GM18520 (cell line): ENCODE results near the gene PDZD4.

Experiments used
- ATAC-seq: cut with Tn5 transposase; IDR thresholded peaks from one replicate; pipeline ENCODE4 v1.9.1; 2021; ENCODE audit not compliant: unreplicated experiment

Gene PDZD4

GRCh38 chrX:153773218-153773611 is 57.1 kb downstream of the PDZD4 start:
- ATAC-seq, result no peak

- ATAC-seq, result no peak
These were observed 57.8 kb downstream of the PDZD4 start for GRCh38 chrX:153772316-153773217.

- no peak for ATAC-seq
These were observed 58.7 kb downstream of the PDZD4 start for GRCh38 chrX:153771415-153772315.

- no peak for ATAC-seq
These were observed 59.5 kb downstream of the PDZD4 start for GRCh38 chrX:153770601-153771414.

GRCh38 chrX:153769865-153770600 is 60.3 kb downstream of the PDZD4 start:
- ATAC-seq, result no peak

- ATAC-seq, result no peak
These were observed 61.0 kb downstream of the PDZD4 start for GRCh38 chrX:153769158-153769864.

DNA sequence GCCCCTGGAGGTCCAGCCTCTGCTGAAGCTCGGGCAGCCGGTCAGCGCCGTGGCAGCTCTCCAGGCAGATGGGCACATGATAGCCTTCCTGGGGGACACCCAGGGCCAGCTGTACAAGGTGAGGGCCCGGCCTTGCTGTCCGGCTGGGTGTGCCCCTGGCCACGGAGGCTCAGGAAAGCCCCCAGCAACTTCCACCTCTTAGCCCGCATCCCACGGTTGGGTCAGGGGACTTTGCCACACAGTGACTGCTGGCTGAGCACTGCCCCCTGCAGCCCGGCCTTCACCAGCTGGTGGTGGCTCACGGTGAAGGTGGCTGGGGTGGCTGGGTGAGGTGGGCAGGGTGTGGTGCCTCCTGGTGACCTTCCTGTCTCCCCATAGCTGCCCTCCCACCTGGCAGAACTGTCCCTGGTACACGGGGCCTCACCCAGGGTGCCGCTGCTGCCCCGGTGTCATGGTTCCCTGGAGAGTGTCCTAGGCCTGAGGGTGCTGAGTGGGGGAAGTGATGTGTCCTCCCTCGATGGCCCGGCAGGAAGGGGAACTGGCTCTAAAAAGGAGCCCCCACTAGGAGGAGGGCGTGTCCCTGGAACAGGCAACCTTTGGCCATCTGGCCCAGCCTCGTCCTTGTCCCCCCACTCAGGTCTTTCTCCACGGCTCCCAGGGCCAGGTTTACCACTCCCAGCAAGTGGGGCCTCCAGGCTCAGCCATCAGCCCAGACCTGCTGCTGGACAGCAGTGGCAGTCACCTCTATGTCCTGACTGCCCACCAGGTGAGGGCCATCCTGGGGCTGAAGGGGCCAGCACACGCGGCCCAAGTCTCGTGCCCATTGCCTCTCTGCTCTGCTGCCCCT is 61.8 kb downstream of the PDZD4 start:
- no peak for ATAC-seq

DNA sequence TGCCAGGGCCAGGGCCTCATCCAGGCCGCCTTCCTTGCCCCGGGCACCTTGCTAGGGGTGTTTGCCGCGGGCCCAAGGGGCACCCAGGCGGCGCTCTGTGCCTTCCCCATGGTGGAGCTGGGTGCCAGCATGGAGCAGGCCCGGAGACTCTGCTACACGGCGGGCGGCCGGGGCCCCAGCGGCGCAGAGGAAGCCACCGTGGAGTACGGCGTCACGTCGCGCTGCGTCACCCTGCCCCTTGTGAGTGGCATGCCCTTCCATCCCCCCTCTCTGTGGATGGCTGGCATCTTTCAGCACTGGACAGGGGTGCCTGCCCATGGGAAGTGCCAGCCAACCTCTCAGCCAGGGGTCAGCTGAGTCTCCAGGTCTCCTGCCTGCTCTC is 62.7 kb downstream of the PDZD4 start:
- no peak for ATAC-seq

- ATAC-seq, result no peak
These were observed 63.3 kb downstream of the PDZD4 start for GRCh38 chrX:153766871-153767673.

GRCh38 chrX:153766098-153766817 is 64.1 kb downstream of the PDZD4 start:
- ATAC-seq, result no peak

GRCh38 chrX:153765138-153766079 is 64.9 kb downstream of the PDZD4 start:
- no peak for ATAC-seq

DNA sequence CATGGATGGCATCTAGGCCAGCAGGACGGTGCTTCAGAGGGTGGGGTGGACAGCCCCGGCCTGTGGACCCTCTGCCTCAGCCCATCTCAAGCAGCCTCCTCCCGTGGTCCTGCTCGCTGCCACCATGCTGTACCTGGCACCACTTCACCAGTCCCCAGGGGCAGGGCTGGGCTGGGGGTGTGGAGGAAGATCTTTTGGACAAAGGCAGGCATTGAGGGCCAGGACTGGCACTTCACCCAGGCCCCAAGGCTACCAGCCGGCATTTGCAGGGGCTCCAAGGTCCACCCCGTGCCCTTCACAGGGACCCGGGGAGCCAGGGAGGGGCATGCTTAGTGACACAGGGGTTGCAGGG is 65.6 kb downstream of the PDZD4 start:
- no peak for ATAC-seq

- ATAC-seq, result no peak
These were observed 66.2 kb downstream of the PDZD4 start, which contains the start of gene PLXNB3 for GRCh38 chrX:153763989-153764755. PLXNB3 (plus strand) TSS chrX:153764249; CDS start chrX:153765536, 1,287 bp downstream.

DNA sequence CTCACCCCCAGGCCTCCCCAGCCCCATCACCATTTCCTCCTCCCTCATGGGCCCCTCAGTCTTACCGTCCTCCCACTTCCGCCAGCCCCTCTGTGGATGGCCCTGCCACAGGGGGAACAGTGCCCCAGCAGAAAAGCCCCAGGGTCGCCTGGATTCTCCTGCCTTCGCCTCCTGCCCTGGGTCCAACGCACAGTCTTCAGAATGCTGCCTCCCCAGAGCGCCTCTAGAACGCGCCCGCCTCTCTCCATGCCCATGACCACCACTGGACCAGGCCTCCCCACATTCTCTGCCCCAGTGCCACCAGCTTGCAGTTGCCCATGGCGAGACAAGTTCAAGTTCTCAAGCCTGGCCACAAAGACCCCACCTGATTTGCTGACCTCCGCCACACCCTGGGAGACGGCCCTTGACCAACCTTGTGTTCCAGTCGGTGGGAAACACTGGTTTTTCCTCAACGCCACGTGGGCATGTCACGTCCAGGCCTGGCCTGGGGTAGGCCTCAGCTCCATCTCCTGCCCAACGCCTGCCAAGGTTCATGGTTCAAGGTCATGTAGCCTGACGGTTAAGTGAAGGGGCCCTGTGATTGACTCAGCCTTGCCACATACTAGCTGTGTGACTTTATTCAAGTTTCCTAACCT is 66.9 kb downstream of the PDZD4 start:
- no peak for ATAC-seq

- ATAC-seq, result no peak
These were observed 67.6 kb downstream of the PDZD4 start for GRCh38 chrX:153762626-153763173.
